K562 treated with DMSO at 1 percent for 48 hours (cell line): ENCODE measurements around the gene PGA3. TPM values are rescaled to one million over a fixed set of nuclear protein-coding genes. Genes with fewer than 3 reads are reported as not detected.

Experiments used
- total RNA-seq: library from RNA; unstranded; fragments of 300-600 nt; gene quantifications from 2 replicates; pipeline ENCODE4 v1.2.3, GENCODE V29; 2022; ENCODE audit warnings: low replicate concordance; ENCODE audit errors: extremely low read depth

The PGA3 gene
- not detected in 2 replicates for total RNA-seq

DNA sequence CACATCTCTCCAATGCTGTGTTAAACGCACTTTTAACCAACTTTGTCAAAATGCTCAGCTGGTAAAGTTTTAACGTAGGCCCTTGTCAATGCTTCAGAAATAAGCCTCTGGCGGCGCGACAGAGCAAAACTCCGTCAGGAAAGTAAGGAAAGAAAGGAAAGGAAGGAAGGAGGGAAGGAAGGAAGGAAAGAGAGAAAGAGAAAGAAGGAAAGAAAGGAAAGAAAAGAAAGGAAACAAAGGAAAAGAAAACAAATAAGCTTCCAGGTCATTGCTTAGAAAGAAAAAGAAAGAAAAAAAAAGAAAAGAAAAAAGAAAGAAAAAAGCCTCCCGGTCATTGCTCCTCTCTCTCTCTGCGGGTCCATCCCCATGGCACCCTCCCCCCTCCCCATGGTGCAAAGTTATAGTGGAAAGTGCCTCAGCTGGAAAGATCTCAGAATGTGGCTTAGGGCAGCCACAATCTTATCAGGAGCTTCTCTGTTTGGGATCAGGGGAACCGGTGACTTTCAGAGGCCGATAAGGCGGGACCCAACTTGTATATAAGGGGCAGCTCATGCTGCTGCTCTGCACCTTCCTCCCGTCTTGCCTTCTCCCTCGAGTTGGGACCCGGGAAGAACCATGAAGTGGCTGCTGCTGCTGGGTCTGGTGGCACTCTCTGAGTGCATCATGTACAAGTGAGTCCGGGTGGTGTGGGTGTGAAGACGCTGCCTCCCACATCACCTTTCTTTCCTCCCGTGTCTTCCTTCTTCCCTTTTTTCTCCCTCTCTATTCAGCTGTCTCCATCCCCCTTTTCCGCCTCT, at the start of gene PGA3:
Gene PGA3 (plus strand): TSS at position 566 of the 797 bp plus-strand sequence. CDS start 50 bp downstream, at position 616.

DNA sequence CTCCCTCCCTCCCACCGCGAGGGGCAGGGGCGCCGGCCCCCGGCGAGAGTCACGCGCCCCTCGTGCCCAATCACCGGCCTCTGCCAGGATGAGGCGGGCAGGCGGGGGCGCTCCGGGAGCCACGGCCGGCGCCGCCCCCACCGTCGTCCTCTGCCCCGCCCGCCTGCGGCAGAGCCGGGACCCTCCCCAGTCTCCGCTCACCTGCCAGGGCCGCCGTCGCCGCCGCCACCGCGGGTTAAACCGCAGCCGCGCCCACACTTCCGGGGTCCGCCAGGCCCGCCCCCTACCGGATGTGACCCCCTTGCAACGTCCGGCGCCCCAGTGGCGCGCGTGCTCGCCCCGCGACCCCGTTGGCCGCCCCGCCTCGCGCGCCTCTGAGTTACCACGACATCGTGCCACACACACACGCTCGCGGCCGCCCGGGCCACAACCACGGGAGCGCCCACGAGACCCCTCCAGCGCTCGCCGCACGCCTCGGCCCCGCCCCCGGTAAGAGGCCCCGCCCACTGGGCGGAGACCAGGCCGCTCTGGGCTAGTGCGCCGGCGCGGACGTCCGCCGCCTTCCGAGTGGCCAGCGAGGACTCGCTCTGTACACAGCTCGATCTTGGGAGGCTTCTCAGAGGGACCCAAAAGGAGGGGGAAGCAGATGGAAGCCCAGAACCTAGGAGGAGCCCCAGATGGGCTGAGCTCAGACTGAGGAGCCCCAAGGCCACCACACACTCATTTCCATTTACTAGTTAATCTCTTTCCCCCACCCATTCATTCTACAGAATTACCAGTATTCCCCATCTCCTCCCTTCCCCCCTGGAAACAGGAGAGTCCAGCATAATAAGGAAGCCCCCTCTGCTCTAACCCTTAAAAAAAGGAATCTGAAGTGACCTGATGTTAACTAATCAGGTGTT, 41.9 kb upstream of the PGA3 start, which contains the start of gene VPS37C:
Gene VPS37C (minus strand): TSS at position 237 of the 902 bp plus-strand sequence. CDS start 22,597 bp downstream, outside the sequence.

DNA sequence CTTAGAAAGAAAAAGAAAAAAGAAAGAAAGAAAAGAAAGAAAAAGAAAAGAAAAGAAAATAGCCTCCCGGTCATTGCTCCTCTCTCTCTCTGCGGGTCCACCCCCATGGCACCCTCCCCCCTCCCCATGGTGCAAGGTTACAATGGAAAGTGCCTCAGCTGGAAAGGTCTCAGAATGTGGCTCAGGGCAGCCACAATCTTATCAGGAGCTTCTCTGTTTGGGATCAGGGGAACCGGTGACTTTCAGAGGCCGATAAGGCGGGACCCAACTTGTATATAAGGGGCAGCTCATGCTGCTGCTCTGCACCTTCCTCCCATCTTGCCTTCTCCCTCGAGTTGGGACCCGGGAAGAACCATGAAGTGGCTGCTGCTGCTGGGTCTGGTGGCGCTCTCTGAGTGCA, 18.7 kb downstream of the PGA3 start, which contains the start of gene PGA4:
Gene PGA4 (plus strand): TSS at position 301 of the 400 bp plus-strand sequence. CDS start 54 bp downstream, at position 355.

DNA sequence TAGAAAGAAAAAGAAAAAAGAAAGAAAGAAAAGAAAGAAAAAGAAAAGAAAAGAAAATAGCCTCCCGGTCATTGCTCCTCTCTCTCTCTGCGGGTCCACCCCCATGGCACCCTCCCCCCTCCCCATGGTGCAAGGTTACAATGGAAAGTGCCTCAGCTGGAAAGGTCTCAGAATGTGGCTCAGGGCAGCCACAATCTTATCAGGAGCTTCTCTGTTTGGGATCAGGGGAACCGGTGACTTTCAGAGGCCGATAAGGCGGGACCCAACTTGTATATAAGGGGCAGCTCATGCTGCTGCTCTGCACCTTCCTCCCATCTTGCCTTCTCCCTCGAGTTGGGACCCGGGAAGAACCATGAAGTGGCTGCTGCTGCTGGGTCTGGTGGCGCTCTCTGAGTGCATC, 37.6 kb downstream of the PGA3 start, which contains the start of gene PGA5:
Gene PGA5 (plus strand): TSS at position 301 of the 400 bp plus-strand sequence. CDS start 52 bp downstream, at position 353.

Other genes starting within 250 kb of the PGA3 start
- not detected in 2 replicates for gene CD6, start 231.8 kb upstream of the PGA3 start, total RNA-seq
- not detected in 2 replicates for gene CD5, start 101.0 kb upstream of the PGA3 start, total RNA-seq
- not detected in 2 replicates for gene VPS37C, start 42.1 kb upstream of the PGA3 start, total RNA-seq
- gene PGA4, start 18.8 kb downstream of the PGA3 start, total RNA-seq = not detected in 2 replicates
- gene PGA5, start 37.7 kb downstream of the PGA3 start, total RNA-seq = not detected in 2 replicates
- not detected in 2 replicates for gene VWCE, start 91.8 kb downstream of the PGA3 start, total RNA-seq
- 223 TPM in 1 of 2 replicates, not detected in the other for gene DDB1, start 129.6 kb downstream of the PGA3 start, total RNA-seq
- gene TKFC, start 129.7 kb downstream of the PGA3 start, total RNA-seq = not detected in 2 replicates
- gene CYB561A3, start 158.4 kb downstream of the PGA3 start, total RNA-seq = not detected in 2 replicates
- not detected in 2 replicates for gene TMEM138, start 158.9 kb downstream of the PGA3 start, total RNA-seq
- gene TMEM216, start 189.1 kb downstream of the PGA3 start, total RNA-seq = not detected in 2 replicates
- not detected in 2 replicates for gene CPSF7, start 226.5 kb downstream of the PGA3 start, total RNA-seq
- not detected in 2 replicates for gene SDHAF2, start 226.6 kb downstream of the PGA3 start, total RNA-seq